ELF-1 (cell line): ENCODE results near the gene DNAJB6.

Source experiments
- DNase-seq: peaks from one replicate; pipeline ENCODE4 v3.0.0-alpha.2; 2016; ENCODE audit warnings: low read depth, low spot score

Gene DNAJB6

GRCh38 chr7:157409753-157410727 lies 73.2 kb downstream of the DNAJB6 start:
- DNase-seq = no peak

DNA sequence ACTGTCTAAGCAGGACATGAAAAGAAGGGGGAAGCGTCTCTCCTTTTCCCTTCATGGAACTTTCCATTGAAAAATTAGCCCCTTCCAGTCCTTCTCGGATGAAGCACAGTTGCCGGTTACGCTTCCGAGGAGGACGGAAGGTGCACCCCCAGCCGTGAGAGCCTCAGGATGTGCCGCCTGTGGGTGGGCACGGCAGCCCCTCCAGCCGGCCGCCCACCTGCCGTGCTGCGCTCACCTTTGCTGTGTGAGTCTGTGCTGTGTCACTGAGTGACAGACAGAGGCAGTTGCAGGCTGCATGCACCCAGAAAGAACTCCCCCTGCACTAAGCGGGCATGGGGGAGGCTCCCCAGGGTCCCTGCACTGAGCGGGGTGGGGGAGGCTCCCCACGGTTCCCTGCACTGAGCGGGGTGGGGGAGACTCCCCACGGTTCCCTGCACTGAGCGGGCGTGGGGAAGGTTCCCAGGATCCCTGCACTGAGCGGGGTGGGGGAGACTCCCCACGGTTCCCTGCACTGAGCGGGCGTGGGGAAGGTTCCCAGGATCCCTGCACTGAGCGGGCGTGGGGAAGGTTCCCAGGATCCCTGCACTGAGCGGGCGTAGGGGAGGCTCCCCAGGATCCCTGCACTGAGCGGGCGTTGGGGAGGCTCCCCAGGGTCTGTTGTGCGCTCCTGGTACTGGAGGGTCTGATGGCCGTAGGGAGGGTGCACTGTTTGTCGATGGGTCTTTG lies 74.2 kb downstream of the DNAJB6 start:
- no peak for DNase-seq

- DNase-seq = peak; percentile 90
Measured at GRCh38 chr7:157411580-157411979, 74.8 kb downstream of the DNAJB6 start.

DNA sequence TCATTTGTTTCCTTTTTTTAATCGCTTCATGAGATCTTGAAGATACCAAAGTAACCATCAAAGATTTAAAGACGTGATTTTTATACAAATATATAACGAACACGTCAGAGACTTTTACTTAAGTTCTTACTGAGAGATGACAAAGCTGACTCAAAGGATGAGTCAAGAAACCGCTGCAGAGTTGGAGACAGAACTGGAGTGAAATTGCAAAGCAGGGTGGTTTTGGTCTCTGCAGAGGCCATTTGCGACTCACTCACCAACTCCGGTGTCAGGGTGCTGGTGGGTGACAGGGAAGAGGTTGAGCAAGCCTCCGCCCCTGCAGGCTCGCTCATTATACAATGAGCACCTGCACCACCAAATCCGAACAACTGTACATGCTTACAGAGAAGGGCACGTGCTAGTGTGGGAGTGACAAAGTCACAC lies 75.2 kb downstream of the DNAJB6 start:
- DNase-seq = no peak

- DNase-seq = no peak
Measured at GRCh38 chr7:157412491-157413180, 75.8 kb downstream of the DNAJB6 start.

- DNase-seq = peak; percentile 51
Measured at GRCh38 chr7:157413881-157414701, 77.3 kb downstream of the DNAJB6 start.

GRCh38 chr7:157414702-157415096 lies 77.9 kb downstream of the DNAJB6 start:
- no peak for DNase-seq

GRCh38 chr7:157415486-157415885 lies 78.7 kb downstream of the DNAJB6 start:
- no peak for DNase-seq

GRCh38 chr7:157416011-157416410 lies 79.2 kb downstream of the DNAJB6 start:
- no peak for DNase-seq

GRCh38 chr7:157418204-157419034 lies 81.6 kb downstream of the DNAJB6 start:
- DNase-seq = no peak

GRCh38 chr7:157419035-157419293 lies 82.2 kb downstream of the DNAJB6 start:
- DNase-seq = no peak

- DNase-seq = no peak
Measured at GRCh38 chr7:157422279-157422678, 85.5 kb downstream of the DNAJB6 start.

DNA sequence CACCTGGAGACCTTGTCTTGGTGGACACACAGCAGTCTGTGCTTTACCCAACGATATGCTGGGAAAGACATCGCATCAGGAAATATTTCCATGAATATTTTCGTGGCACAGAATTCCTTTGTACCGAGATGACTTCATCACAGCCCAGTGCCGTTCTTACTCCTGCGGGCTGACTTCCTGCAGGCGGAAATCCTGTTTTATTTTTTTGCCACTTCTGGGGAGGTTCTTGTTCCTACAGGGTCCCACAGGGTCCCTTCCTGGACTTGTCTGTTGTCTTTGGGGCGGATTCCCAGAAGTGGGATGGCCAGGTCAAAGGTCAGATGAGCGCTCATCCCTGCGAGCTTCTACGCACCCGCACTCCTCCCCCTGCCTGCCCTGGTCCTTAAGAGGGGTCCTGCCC lies 86.5 kb downstream of the DNAJB6 start:
- no peak for DNase-seq

GRCh38 chr7:157423886-157424565 lies 87.2 kb downstream of the DNAJB6 start:
- no peak for DNase-seq

DNA sequence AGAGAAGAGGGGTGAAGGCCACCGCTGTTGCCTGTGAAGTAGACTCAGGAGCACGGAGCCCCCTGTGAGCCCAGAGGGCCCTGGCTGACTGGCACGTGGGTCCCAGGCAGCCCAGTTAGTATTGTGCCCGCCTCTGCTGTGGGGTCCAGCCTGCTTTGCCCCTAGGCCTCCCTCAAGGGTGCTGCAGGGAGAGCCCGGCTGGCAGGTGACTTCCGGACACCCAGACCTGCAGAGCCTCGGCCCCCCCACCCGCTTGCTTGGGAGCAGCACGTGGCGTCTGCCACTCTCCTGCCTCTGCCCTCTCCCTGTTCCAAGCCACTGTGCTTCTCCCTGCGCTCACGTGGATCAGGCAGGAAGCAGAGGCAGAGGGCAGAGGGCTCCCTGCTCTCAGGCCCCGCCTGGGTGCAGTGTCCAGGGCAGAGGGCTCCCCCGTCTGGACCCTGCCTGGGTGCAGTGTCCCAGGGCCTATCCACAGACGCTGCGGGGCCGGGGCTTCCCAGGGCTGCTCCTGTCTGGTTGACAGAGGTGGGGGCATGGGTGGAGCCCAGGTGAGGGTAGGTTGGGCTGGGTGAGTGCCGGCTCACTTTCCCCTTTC lies 88.4 kb downstream of the DNAJB6 start:
- no peak for DNase-seq

GRCh38 chr7:157425761-157426160 lies 89.0 kb downstream of the DNAJB6 start:
- DNase-seq = no peak

DNA sequence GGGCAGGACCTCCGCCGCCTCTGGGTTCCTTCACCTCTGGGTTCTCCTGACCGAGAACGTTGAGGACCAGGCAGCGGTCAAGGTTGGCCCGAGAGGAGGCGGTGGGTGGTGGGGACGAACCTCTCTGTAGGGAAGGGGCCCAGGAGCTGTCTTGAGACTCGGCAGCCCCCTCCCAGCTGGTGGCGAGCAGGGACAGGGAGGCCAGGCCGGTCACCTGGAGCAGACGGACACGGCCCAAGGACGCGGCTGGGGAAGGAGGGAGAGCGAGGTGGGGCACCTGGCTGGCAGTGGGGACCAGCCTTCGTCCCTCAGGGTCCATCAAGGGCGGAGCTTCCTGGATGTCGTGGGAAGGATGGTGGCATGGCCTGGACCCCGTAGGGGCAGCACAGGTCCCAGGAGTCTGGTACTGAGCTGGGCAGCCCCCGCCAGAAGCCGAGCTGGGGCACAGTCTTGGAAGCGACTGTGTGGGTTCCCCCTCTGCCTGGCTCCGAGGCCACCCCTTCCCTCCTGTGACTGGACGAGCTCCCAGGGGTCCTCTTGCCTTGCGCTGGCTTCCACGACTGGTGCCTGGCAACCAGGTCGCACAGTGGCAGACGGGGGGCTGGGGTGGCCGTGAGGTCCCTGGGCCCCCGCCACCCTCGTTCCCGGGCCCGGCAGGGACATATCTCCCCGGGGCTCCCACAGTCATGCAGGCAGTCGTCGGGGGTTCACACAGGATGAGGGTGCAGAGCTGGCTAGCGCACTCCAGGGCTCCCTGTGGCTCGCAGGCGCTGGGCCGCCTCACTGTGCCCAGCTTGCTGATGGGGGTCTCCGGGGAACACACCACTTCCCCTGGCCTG lies 89.9 kb downstream of the DNAJB6 start:
- DNase-seq = no peak

GRCh38 chr7:157427811-157428553 lies 91.2 kb downstream of the DNAJB6 start:
- no peak for DNase-seq
